SK-N-SH treated with all-trans-retinoic acid at 6 μM for 48 hours (cell line): ENCODE results near the gene CACNA1G.

Experiments
- ATAC-seq: fragments of 200-7000 bp; cut with Tn5 transposase; 3 replicates; pipeline ENCODE4 v1.9.1; 2020; ENCODE audit warnings: mild to moderate bottlenecking, moderate library complexity
- ARNTL ChIP-seq: fragments of 450-650 bp; formaldehyde crosslinking; IDR thresholded peaks from 2 replicates; pipeline ENCODE4 v1.5.0; 2020; ENCODE audit warnings: low read depth, mild to moderate bottlenecking, moderate library complexity, borderline replicate concordance
- CSDC2 ChIP-seq: fragments of 250-450 bp; sonication (Bioruptor Pico); IDR thresholded peaks from 2 replicates; pipeline ENCODE4 v1.5.0; 2020; ENCODE audit warnings: mild to moderate bottlenecking, moderate library complexity
- ESRRG ChIP-seq: fragments of 250-450 bp; sonication (Bioruptor Pico); IDR thresholded peaks from 2 replicates; pipeline ENCODE4 v1.6.1; 2021; ENCODE audit warnings: mild to moderate bottlenecking
- GLIS3 ChIP-seq: fragments of 250-450 bp; sonication (Bioruptor Pico); IDR thresholded peaks from 2 replicates; pipeline ENCODE4 v1.5.0; 2020; ENCODE audit warnings: mild to moderate bottlenecking, moderate library complexity
- ISL1 ChIP-seq: fragments of 250-450 bp; sonication (Bioruptor Pico); IDR thresholded peaks from 2 replicates; pipeline ENCODE4 v2.1.2; 2022; ENCODE audit warnings: mild to moderate bottlenecking, moderate library complexity
- OSR1 ChIP-seq: fragments of 250-450 bp; sonication (Bioruptor Pico); IDR thresholded peaks from 2 replicates; pipeline ENCODE4 v1.8.0; 2022; ENCODE audit warnings: moderate library complexity, mild to moderate bottlenecking, inconsistent platforms
- PPARA ChIP-seq: fragments of 250-450 bp; sonication (Bioruptor Pico); IDR thresholded peaks from 2 replicates; pipeline ENCODE4 v1.5.0; 2020; ENCODE audit warnings: mild to moderate bottlenecking, borderline replicate concordance
- RARB ChIP-seq: fragments of 250-450 bp; sonication (Bioruptor Pico); IDR thresholded peaks from 2 replicates; pipeline ENCODE4 v1.8.0; 2021; ENCODE audit warnings: mild to moderate bottlenecking, moderate library complexity
- SNAI2 ChIP-seq: fragments of 250-450 bp; sonication (Bioruptor Pico); IDR thresholded peaks from 2 replicates; pipeline ENCODE4 v1.5.0; 2020; ENCODE audit warnings: mild to moderate bottlenecking, moderate library complexity
- TCF4 ChIP-seq: fragments of 250-450 bp; sonication (Bioruptor Pico); IDR thresholded peaks from 2 replicates; pipeline ENCODE4 v1.8.0; 2021; ENCODE audit warnings: mild to moderate bottlenecking, moderate library complexity, borderline replicate concordance
- TOX ChIP-seq: fragments of 250-450 bp; sonication (Bioruptor Pico); IDR thresholded peaks from 2 replicates; pipeline ENCODE4 v1.8.0; 2021; ENCODE audit warnings: mild to moderate bottlenecking, moderate library complexity, borderline replicate concordance
- ZC3H10 ChIP-seq: fragments of 250-450 bp; sonication (Bioruptor Pico); IDR thresholded peaks from 2 replicates; pipeline ENCODE4 v1.5.1; 2021; ENCODE audit warnings: mild to moderate bottlenecking, moderate library complexity
- ZFP3 ChIP-seq: fragments of 250-450 bp; sonication (Bioruptor Pico); IDR thresholded peaks from 2 replicates; pipeline ENCODE4 v1.5.0; 2020; ENCODE audit warnings: mild to moderate bottlenecking, moderate library complexity
- ZFP30 ChIP-seq: fragments of 450-650 bp; formaldehyde crosslinking; IDR thresholded peaks from 2 replicates; pipeline ENCODE4 v1.5.0; 2022; ENCODE audit warnings: mild to moderate bottlenecking, moderate library complexity
- ZNF565 ChIP-seq: fragments of 450-650 bp; formaldehyde crosslinking; conservative IDR thresholded peaks from 2 replicates; pipeline ENCODE4 v1.5.0; 2020; ENCODE audit warnings: low read depth, mild to moderate bottlenecking, moderate library complexity
- ZNF70 ChIP-seq: fragments of 450-650 bp; formaldehyde crosslinking; IDR thresholded peaks from 2 replicates; pipeline ENCODE4 v1.5.0; 2020; ENCODE audit warnings: mild to moderate bottlenecking, moderate library complexity
- TF ChIP-seq, protein P1 (sequence below): fragments of 250-450 bp; sonication (Bioruptor Pico); IDR thresholded peaks from 2 replicates; pipeline ENCODE4 v1.8.0; 2020; ENCODE audit warnings: mild to moderate bottlenecking, moderate library complexity, borderline replicate concordance
- TF ChIP-seq, protein P2 (sequence below): fragments of 250-450 bp; sonication (Bioruptor Pico); IDR thresholded peaks from 2 replicates; pipeline ENCODE4 v1.8.0; 2021; ENCODE audit warnings: low read depth, mild to moderate bottlenecking, moderate library complexity, borderline replicate concordance
- TF ChIP-seq, protein P3 (sequence below): fragments of 250-450 bp; sonication (Bioruptor Pico); IDR thresholded peaks from 2 replicates; pipeline ENCODE4 v1.5.0; 2020; ENCODE audit warnings: mild to moderate bottlenecking, moderate library complexity
- TF ChIP-seq, protein P4 (sequence below): fragments of 250-450 bp; sonication (Bioruptor Pico); IDR thresholded peaks from 2 replicates; pipeline ENCODE4 v1.5.1; 2020; ENCODE audit warnings: low read depth, mild to moderate bottlenecking, moderate library complexity

The CACNA1G gene

GRCh38 chr17:50541716-50542688 is 18.5 kb upstream of the CACNA1G start:
- TF ChIP-seq, protein P1, sequence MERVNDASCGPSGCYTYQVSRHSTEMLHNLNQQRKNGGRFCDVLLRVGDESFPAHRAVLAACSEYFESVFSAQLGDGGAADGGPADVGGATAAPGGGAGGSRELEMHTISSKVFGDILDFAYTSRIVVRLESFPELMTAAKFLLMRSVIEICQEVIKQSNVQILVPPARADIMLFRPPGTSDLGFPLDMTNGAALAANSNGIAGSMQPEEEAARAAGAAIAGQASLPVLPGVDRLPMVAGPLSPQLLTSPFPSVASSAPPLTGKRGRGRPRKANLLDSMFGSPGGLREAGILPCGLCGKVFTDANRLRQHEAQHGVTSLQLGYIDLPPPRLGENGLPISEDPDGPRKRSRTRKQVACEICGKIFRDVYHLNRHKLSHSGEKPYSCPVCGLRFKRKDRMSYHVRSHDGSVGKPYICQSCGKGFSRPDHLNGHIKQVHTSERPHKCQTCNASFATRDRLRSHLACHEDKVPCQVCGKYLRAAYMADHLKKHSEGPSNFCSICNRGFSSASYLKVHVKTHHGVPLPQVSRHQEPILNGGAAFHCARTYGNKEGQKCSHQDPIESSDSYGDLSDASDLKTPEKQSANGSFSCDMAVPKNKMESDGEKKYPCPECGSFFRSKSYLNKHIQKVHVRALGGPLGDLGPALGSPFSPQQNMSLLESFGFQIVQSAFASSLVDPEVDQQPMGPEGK (CRISPR knock-in tag): peak; percentile 78; the same call in 1 of the 2 replicates
- TF ChIP-seq PPARA (CRISPR knock-in tag): no peak
- TF ChIP-seq, all 23 proteins: peak for 1
- ATAC-seq: peak; percentile 87

DNA sequence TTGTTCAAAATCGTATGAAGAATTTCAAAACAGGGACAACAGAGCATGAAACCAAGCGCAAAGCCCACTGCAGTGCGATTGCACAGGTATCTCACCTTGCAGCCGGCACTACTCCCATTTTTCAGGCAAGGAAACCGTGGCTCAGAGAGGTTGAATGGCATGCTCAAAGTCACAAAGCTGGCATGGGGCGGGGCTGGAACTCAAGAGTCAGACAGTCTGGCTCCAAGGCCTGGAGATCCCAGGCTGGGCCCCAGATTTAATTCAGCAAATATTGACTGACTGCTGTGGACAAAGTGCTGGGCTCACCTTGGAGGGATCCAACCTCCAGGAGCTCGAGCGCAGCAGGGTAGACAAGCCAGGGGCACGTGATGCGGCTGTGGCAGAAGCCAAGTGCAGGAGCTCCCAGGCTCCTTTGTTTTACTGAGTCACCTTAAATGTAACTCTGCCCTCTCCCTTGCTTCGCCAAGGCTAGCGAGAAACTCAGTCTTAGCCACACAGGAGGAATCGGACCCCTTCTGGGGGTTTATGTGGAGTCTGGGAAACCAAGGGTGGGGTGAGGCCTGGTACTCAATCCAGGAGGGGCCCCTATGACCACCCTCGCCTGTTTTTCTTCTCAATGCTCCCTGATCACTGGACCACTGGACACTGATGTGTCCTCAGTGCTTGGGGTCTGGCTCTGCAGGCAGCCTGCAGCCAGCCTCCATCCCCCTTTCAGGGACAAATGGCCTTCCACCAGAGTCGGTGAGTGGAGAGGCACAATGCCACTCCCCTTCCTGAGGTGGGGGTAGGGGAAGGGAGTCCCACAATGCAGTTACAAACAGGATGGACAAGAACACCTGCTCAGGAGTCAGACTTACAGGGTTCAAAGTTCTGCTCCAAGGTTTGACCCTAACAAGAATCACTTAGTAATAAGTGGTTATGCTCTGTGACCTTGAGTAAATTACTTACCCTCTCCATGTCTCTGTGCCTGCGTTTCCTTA is 17.4 kb upstream of the CACNA1G start:
- no peak for ATAC-seq
- TF ChIP-seq ZNF565 (CRISPR knock-in tag) (no peak), TOX (CRISPR knock-in tag) (no peak), ARNTL (CRISPR knock-in tag) (no peak), ZC3H10 (no peak), RARB (CRISPR knock-in tag) (no peak), ZFP3 (no peak), TCF4 (CRISPR knock-in tag) (no peak), SNAI2 (CRISPR knock-in tag) (no peak), GLIS3 (CRISPR knock-in tag) (no peak), ZFP30 (CRISPR knock-in tag) (no peak), ZNF70 (no peak), ISL1 (CRISPR knock-in tag) (no peak), CSDC2 (CRISPR knock-in tag) (no peak)
- TF ChIP-seq, protein P1 (CRISPR knock-in tag): no peak
- TF ChIP-seq, all 23 proteins: peak for 0

DNA sequence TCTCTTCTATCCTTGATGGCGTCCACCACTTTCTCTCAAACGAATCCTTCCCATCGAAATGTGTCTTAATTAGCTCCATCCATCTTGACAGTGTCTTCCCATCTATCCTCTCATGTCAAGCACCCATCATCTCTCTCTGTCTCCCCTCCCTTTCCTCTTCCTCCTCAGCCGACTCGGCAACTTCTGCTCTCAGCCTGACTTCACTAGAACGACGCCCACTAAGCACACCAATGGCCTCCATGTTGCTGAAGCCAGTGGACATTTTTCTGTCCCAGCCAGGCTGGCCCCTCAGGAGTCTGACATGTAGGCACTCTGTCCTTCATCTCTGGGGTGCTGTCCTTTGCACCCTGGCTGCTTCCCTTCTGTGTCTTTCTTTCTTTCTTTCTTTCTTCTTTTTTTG is 16.0 kb upstream of the CACNA1G start:
- TF ChIP-seq TOX (CRISPR knock-in tag) (no peak), TCF4 (CRISPR knock-in tag) (no peak), OSR1 (CRISPR knock-in tag) (no peak), ESRRG (CRISPR knock-in tag) (no peak)
- TF ChIP-seq, protein P2, sequence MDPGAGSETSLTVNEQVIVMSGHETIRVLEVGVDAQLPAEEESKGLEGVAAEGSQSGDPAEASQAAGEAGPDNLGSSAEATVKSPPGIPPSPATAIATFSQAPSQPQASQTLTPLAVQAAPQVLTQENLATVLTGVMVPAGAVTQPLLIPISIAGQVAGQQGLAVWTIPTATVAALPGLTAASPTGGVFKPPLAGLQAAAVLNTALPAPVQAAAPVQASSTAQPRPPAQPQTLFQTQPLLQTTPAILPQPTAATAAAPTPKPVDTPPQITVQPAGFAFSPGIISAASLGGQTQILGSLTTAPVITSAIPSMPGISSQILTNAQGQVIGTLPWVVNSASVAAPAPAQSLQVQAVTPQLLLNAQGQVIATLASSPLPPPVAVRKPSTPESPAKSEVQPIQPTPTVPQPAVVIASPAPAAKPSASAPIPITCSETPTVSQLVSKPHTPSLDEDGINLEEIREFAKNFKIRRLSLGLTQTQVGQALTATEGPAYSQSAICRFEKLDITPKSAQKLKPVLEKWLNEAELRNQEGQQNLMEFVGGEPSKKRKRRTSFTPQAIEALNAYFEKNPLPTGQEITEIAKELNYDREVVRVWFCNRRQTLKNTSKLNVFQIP (CRISPR knock-in tag): no peak
- TF ChIP-seq, protein P1 (CRISPR knock-in tag): no peak
- TF ChIP-seq, all 23 proteins: peak for 0
- no peak for ATAC-seq

DNA sequence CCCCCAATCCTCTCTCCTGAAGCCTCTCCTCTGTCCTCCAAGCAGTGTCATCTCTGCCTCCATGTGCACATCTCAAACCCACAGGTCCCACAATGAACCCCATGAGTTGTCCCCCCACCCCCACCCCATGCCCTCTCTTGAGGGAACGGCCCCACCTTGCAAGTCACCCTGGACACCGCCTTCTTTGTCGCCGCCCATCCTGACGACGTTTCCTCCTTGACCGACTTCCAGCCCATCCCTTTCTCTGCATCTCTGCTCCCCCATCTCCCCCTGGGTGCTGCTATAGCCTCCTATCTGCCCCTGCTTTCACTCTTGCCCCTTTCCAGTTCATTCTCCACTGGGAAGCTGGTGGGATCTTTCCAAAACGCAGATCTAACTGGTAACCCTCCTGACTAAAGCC is 15.2 kb upstream of the CACNA1G start:
- ATAC-seq: no peak

More for the DNA sequence above, 15.2 kb upstream of the CACNA1G start:
- no peak for TF ChIP-seq ESRRG (CRISPR knock-in tag)
- TF ChIP-seq, protein P3, sequence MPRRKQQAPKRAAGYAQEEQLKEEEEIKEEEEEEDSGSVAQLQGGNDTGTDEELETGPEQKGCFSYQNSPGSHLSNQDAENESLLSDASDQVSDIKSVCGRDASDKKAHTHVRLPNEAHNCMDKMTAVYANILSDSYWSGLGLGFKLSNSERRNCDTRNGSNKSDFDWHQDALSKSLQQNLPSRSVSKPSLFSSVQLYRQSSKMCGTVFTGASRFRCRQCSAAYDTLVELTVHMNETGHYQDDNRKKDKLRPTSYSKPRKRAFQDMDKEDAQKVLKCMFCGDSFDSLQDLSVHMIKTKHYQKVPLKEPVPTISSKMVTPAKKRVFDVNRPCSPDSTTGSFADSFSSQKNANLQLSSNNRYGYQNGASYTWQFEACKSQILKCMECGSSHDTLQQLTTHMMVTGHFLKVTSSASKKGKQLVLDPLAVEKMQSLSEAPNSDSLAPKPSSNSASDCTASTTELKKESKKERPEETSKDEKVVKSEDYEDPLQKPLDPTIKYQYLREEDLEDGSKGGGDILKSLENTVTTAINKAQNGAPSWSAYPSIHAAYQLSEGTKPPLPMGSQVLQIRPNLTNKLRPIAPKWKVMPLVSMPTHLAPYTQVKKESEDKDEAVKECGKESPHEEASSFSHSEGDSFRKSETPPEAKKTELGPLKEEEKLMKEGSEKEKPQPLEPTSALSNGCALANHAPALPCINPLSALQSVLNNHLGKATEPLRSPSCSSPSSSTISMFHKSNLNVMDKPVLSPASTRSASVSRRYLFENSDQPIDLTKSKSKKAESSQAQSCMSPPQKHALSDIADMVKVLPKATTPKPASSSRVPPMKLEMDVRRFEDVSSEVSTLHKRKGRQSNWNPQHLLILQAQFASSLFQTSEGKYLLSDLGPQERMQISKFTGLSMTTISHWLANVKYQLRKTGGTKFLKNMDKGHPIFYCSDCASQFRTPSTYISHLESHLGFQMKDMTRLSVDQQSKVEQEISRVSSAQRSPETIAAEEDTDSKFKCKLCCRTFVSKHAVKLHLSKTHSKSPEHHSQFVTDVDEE (CRISPR knock-in tag): no peak
- no peak for TF ChIP-seq GLIS3 (CRISPR knock-in tag)
- TF ChIP-seq, protein P4, sequence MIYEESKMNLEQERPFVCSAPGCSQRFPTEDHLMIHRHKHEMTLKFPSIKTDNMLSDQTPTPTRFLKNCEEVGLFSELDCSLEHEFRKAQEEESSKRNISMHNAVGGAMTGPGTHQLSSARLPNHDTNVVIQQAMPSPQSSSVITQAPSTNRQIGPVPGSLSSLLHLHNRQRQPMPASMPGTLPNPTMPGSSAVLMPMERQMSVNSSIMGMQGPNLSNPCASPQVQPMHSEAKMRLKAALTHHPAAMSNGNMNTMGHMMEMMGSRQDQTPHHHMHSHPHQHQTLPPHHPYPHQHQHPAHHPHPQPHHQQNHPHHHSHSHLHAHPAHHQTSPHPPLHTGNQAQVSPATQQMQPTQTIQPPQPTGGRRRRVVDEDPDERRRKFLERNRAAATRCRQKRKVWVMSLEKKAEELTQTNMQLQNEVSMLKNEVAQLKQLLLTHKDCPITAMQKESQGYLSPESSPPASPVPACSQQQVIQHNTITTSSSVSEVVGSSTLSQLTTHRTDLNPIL (CRISPR knock-in tag): no peak
- TF ChIP-seq ZNF565 (CRISPR knock-in tag): no peak
- no peak for TF ChIP-seq ISL1 (CRISPR knock-in tag)
- TF ChIP-seq ZNF70: no peak
- no peak for TF ChIP-seq CSDC2 (CRISPR knock-in tag)
- no peak for TF ChIP-seq ZC3H10
- TF ChIP-seq, all 23 proteins: peak for 0
